Liver (tissue), 9 donors: ENCODE measurements around the gene ALB. TPM values are rescaled to one million over a fixed set of nuclear protein-coding genes. Genes with fewer than 3 reads are reported as not detected.

ENCODE experiments used
- DNase-seq: peaks from one replicate; pipeline ENCODE4 v3.0.0-alpha.2; 2017; ENCODE audit warnings: low spot score
- H3K27ac ChIP-seq, 2 donors: one replicate each; pipeline ENCODE4 v1.7.0; 2013; ENCODE audit warnings: inconsistent platforms in 2 of 2, low read length in 2 of 2, control low read depth in 1 of 2, low read depth in 1 of 2, mild to moderate bottlenecking in 1 of 2
- H3K27me3 ChIP-seq, 4 donors: one replicate each; pipeline versions ENCODE4 v1.6.1 to v1.7.0; 2013; ENCODE audit warnings: low read length in 3 of 4, inconsistent platforms in 1 of 4, mild to moderate bottlenecking in 1 of 4, moderate library complexity in 1 of 4; ENCODE audit not compliant: control insufficient read depth in 4 of 4, insufficient read depth in 4 of 4
- H3K36me3 ChIP-seq, 4 donors: one replicate each; pipeline versions ENCODE4 v1.6.1 to v1.7.0; 2013; ENCODE audit warnings: low read length in 3 of 4, mild to moderate bottlenecking in 3 of 4, low read depth in 1 of 4, moderate library complexity in 1 of 4; ENCODE audit not compliant: control insufficient read depth in 4 of 4, insufficient read depth in 3 of 4
- H3K4me1 ChIP-seq, 4 donors: one replicate each; pipeline versions ENCODE4 v1.6.1 to v1.7.0; 2013; ENCODE audit warnings: low read length in 3 of 4, mild to moderate bottlenecking in 3 of 4, moderate library complexity in 1 of 4; ENCODE audit not compliant: control insufficient read depth in 4 of 4, insufficient read depth in 4 of 4
- H3K4me3 ChIP-seq, 3 donors: one replicate each; pipeline versions ENCODE4 v1.6.1 to v1.7.0; 2013; ENCODE audit warnings: low read length in 3 of 3, control low read depth in 1 of 3, low read depth in 1 of 3, mild to moderate bottlenecking in 1 of 3
- H3K9ac ChIP-seq, 2 donors: one replicate each; pipeline ENCODE4 v1.7.0; 2013; ENCODE audit warnings: low read length in 2 of 2, mild to moderate bottlenecking in 2 of 2, moderate library complexity in 2 of 2, control low read depth in 1 of 2, low read depth in 1 of 2
- H3K9me3 ChIP-seq, 4 donors: one replicate each; pipeline versions ENCODE4 v1.6.1 to v1.7.0; 2013; ENCODE audit warnings: low read length in 3 of 4; ENCODE audit not compliant: control insufficient read depth in 4 of 4
- EGR1 ChIP-seq, 2 donors: IDR thresholded peaks; 2 replicates each; pipeline ENCODE4 v1.6.1; 2016 to 2018; ENCODE audit warnings: antibody characterized with exemption in 2 of 2, low read depth in 2 of 2
- FOXA1 ChIP-seq: IDR thresholded peaks from 2 replicates; pipeline ENCODE4 v1.6.1; 2016; ENCODE audit warnings: antibody characterized with exemption
- GABPA ChIP-seq, 2 donors: IDR thresholded peaks in 1 of 2; conservative IDR thresholded peaks in 1 of 2; 2 replicates each; pipeline ENCODE4 v1.6.1; 2016; ENCODE audit warnings: antibody characterized with exemption in 2 of 2, mild to moderate bottlenecking in 1 of 2, moderate library complexity in 1 of 2
- HNF4A ChIP-seq, 2 donors: conservative IDR thresholded peaks; 2 replicates each; pipeline ENCODE4 v1.6.1; 2016; ENCODE audit warnings: antibody characterized with exemption in 2 of 2, mild to moderate bottlenecking in 2 of 2
- HNF4G ChIP-seq: IDR thresholded peaks from 2 replicates; pipeline ENCODE4 v1.6.1; 2016; ENCODE audit warnings: antibody characterized with exemption
- JUND ChIP-seq, 2 donors: IDR thresholded peaks; 2 replicates each; pipeline ENCODE4 v1.6.1; 2016; ENCODE audit warnings: antibody characterized with exemption in 2 of 2
- NR2F2 ChIP-seq: IDR thresholded peaks from 2 replicates; pipeline ENCODE4 v1.6.1; 2016; ENCODE audit warnings: antibody characterized with exemption
- RXRA ChIP-seq, 2 donors: IDR thresholded peaks; 2 replicates each; pipeline ENCODE4 v1.6.1; 2017 to 2018; ENCODE audit warnings: antibody characterized with exemption in 2 of 2, mild to moderate bottlenecking in 1 of 2
- SP1 ChIP-seq: IDR thresholded peaks from 2 replicates; pipeline ENCODE4 v1.6.1; 2018; ENCODE audit warnings: antibody characterized with exemption, mild to moderate bottlenecking
- TAF1 ChIP-seq: conservative IDR thresholded peaks from 2 replicates; pipeline ENCODE4 v1.6.1; 2016; ENCODE audit warnings: antibody characterized with exemption, mild to moderate bottlenecking
- YY1 ChIP-seq: IDR thresholded peaks from 2 replicates; pipeline ENCODE4 v1.6.1; 2016; ENCODE audit warnings: antibody characterized with exemption, mild to moderate bottlenecking
- ZBTB33 ChIP-seq: IDR thresholded peaks from 2 replicates; pipeline ENCODE4 v1.6.1; 2016; ENCODE audit warnings: antibody characterized with exemption
- WGBS: extraction: QIAGEN DNeasy Blood & Tissue Kit; methylation state at CpG from one replicate; pipeline ENCODE4 v1.1.7; 2013; 5-methylcytosine and 5-hydroxymethylcytosine counted together
- polyA plus RNA-seq, 2 donors: library from polyadenylated mRNA; stranded (reverse) in 1 of 2; unstranded in 1 of 2; fragments of 200-250 nt in 1 of 2; fragments of >200 nt in 1 of 2; fragmentation: Nextera tagmentation in 1 of 2; extraction: Ambion mirVana in 1 of 2; gene quantifications; one replicate each; pipeline versions ENCODE4 v1.2.1 to v1.2.3, GENCODE V29; 2013 to 2015
- total RNA-seq, 2 donors: library from RNA; depleted of rRNA; stranded (reverse); fragments of >200 nt; gene quantifications; one replicate each; pipeline ENCODE4 v1.2.3, GENCODE V29; 2014
- TF ChIP-seq, protein P1 (sequence below): fragments of 150-350 bp; IDR thresholded peaks from 2 replicates; pipeline ENCODE4 v1.5.1; 2017; ENCODE audit warnings: improper control_type of control experiment, low read depth, low read length; ENCODE audit not compliant: missing input control
- TF ChIP-seq, protein P2 (sequence below): IDR thresholded peaks from 2 replicates; pipeline ENCODE4 v1.6.1; 2016; ENCODE audit warnings: antibody characterized with exemption, mild to moderate bottlenecking
- TF ChIP-seq, protein P3 (sequence below): IDR thresholded peaks from 2 replicates; pipeline ENCODE4 v1.6.1; 2016; ENCODE audit warnings: antibody characterized with exemption
- TF ChIP-seq, protein P4 (sequence below): IDR thresholded peaks from 2 replicates; pipeline ENCODE4 v1.6.1; 2016; ENCODE audit warnings: antibody characterized with exemption
- donor health status: healthy.
- donor health status: healthy.
- donor health status: healthy.
- donor health status: healthy.
- donor health status: healthy.

Gene ALB
- total and polyA plus RNA-seq, 4 donors = 33,161 to 59,987 (median 35,513) TPM

DNA sequence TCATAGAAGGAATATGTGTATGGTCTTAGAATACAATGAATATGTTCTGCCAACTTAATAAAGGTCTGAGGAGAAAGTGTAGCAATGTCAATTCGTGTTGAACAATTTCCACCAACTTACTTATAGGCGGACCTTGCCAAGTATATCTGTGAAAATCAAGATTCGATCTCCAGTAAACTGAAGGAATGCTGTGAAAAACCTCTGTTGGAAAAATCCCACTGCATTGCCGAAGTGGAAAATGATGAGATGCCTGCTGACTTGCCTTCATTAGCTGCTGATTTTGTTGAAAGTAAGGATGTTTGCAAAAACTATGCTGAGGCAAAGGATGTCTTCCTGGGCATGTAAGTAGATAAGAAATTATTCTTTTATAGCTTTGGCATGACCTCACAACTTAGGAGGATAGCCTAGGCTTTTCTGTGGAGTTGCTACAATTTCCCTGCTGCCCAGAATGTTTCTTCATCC, 9.2 kb downstream of the ALB start:
- no peaks in the 10 kb centered on the region for H3K27me3 ChIP-seq
- TF ChIP-seq SP1 (peak; percentile 27), HNF4G (peak; percentile 27)
- TF ChIP-seq, protein P1, sequence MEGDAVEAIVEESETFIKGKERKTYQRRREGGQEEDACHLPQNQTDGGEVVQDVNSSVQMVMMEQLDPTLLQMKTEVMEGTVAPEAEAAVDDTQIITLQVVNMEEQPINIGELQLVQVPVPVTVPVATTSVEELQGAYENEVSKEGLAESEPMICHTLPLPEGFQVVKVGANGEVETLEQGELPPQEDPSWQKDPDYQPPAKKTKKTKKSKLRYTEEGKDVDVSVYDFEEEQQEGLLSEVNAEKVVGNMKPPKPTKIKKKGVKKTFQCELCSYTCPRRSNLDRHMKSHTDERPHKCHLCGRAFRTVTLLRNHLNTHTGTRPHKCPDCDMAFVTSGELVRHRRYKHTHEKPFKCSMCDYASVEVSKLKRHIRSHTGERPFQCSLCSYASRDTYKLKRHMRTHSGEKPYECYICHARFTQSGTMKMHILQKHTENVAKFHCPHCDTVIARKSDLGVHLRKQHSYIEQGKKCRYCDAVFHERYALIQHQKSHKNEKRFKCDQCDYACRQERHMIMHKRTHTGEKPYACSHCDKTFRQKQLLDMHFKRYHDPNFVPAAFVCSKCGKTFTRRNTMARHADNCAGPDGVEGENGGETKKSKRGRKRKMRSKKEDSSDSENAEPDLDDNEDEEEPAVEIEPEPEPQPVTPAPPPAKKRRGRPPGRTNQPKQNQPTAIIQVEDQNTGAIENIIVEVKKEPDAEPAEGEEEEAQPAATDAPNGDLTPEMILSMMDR = no peak
- peak overlapping the region in 1 of 3 donors; percentile 39 for H3K4me3 ChIP-seq
- no peak for DNase-seq
- 37% methylated on average over 4 of the region's 4 CpGs for WGBS
- peak overlapping the region in 1 of 2 donors; percentile 64 for H3K9ac ChIP-seq
- H3K27ac ChIP-seq = no peak overlapping the region
- peaks cover 0 to 28% (median 18%) of the 10 kb centered on the region in 4 donors for H3K4me1 ChIP-seq
- H3K9me3 ChIP-seq = no peaks in the 10 kb centered on the region
- peaks cover 4 to 76% (median 42%) of the 10 kb centered on the region in 4 donors for H3K36me3 ChIP-seq

DNA sequence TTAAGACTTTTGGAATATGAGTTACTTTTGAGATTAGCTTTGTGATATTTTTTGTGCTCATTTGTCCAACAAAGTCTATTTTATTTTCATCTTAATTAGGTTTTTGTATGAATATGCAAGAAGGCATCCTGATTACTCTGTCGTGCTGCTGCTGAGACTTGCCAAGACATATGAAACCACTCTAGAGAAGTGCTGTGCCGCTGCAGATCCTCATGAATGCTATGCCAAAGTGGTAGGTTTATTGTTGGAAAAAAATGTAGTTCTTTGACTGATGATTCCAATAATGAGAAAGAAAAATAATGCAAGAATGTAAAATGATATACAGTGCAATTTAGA, 10.8 kb downstream of the ALB start:
- H3K9ac ChIP-seq = peak overlapping the region in 1 of 2 donors; percentile 2
- WGBS = 36% methylated on average over 2 of the region's 2 CpGs
- no peaks in the 10 kb centered on the region for H3K9me3 ChIP-seq
- TF ChIP-seq HNF4G (no peak), NR2F2 (no peak), TAF1 (no peak), FOXA1 (no peak), GABPA (IDR thresholded peaks at IDR 0.05 in 1 of 2, conservative IDR thresholded peaks at IDR 0.05 in 1 of 2) (no peak), YY1 (no peak), EGR1 (IDR thresholded peaks at IDR 0.05; ENCODE audit: low read depth in 2 of 2) (no peak)
- H3K27me3 ChIP-seq = no peaks in the 10 kb centered on the region
- DNase-seq = no peak
- peaks cover 0 to 19% (median 7%) of the 10 kb centered on the region in 4 donors for H3K4me1 ChIP-seq
- no peak overlapping the region for H3K4me3 ChIP-seq
- no peak overlapping the region for H3K27ac ChIP-seq
- peaks cover 6 to 82% (median 50%) of the 10 kb centered on the region in 4 donors for H3K36me3 ChIP-seq

GRCh38 chr4:73415807-73416238, 11.7 kb downstream of the ALB start:
- H3K4me1 ChIP-seq = peaks cover 0 to 15% (median 6%) of the 10 kb centered on the region in 4 donors
- peak overlapping the region in 1 of 2 donors; percentile 53 for H3K9ac ChIP-seq
- TF ChIP-seq YY1 (no peak), EGR1 (IDR thresholded peaks at IDR 0.05; ENCODE audit: low read depth in 2 of 2) (peak in 1 of 2 donors; percentile 36), TAF1 (no peak), RXRA (IDR thresholded peaks at IDR 0.05) (peak; percentile 67 to 80), JUND (IDR thresholded peaks at IDR 0.05) (peak in 1 of 2 donors; percentile 60), SP1 (peak; percentile 47), ZBTB33 (peak; percentile 24), HNF4A (conservative IDR thresholded peaks at IDR 0.05) (peak; percentile 29 to 37), FOXA1 (no peak), HNF4G (no peak)
- TF ChIP-seq, protein P2, sequence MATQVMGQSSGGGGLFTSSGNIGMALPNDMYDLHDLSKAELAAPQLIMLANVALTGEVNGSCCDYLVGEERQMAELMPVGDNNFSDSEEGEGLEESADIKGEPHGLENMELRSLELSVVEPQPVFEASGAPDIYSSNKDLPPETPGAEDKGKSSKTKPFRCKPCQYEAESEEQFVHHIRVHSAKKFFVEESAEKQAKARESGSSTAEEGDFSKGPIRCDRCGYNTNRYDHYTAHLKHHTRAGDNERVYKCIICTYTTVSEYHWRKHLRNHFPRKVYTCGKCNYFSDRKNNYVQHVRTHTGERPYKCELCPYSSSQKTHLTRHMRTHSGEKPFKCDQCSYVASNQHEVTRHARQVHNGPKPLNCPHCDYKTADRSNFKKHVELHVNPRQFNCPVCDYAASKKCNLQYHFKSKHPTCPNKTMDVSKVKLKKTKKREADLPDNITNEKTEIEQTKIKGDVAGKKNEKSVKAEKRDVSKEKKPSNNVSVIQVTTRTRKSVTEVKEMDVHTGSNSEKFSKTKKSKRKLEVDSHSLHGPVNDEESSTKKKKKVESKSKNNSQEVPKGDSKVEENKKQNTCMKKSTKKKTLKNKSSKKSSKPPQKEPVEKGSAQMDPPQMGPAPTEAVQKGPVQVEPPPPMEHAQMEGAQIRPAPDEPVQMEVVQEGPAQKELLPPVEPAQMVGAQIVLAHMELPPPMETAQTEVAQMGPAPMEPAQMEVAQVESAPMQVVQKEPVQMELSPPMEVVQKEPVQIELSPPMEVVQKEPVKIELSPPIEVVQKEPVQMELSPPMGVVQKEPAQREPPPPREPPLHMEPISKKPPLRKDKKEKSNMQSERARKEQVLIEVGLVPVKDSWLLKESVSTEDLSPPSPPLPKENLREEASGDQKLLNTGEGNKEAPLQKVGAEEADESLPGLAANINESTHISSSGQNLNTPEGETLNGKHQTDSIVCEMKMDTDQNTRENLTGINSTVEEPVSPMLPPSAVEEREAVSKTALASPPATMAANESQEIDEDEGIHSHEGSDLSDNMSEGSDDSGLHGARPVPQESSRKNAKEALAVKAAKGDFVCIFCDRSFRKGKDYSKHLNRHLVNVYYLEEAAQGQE = peak; percentile 7
- TF ChIP-seq, protein P1 = no peak
- TF ChIP-seq, protein P3, sequence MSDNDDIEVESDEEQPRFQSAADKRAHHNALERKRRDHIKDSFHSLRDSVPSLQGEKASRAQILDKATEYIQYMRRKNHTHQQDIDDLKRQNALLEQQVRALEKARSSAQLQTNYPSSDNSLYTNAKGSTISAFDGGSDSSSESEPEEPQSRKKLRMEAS = no peak
- TF ChIP-seq, protein P4, sequence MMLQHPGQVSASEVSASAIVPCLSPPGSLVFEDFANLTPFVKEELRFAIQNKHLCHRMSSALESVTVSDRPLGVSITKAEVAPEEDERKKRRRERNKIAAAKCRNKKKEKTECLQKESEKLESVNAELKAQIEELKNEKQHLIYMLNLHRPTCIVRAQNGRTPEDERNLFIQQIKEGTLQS = peak; percentile 57
- peaks cover 6 to 83% (median 54%) of the 10 kb centered on the region in 4 donors for H3K36me3 ChIP-seq
- 41% methylated on average over 2 of the region's 2 CpGs for WGBS
- H3K9me3 ChIP-seq = no peaks in the 10 kb centered on the region
- no peak for DNase-seq
- H3K27me3 ChIP-seq = no peaks in the 10 kb centered on the region
- peak overlapping the region in 1 of 3 donors; percentile 33 for H3K4me3 ChIP-seq
- no peak overlapping the region for H3K27ac ChIP-seq
